ENCODE data around the gene MRPL43. TPM values are rescaled to one million over a fixed set of nuclear protein-coding genes. Genes with fewer than 3 reads are reported as not detected.

The MRPL43 gene
- total RNA-seq, 1 donor from 2014 or later, result 70.2 TPM

DNA sequence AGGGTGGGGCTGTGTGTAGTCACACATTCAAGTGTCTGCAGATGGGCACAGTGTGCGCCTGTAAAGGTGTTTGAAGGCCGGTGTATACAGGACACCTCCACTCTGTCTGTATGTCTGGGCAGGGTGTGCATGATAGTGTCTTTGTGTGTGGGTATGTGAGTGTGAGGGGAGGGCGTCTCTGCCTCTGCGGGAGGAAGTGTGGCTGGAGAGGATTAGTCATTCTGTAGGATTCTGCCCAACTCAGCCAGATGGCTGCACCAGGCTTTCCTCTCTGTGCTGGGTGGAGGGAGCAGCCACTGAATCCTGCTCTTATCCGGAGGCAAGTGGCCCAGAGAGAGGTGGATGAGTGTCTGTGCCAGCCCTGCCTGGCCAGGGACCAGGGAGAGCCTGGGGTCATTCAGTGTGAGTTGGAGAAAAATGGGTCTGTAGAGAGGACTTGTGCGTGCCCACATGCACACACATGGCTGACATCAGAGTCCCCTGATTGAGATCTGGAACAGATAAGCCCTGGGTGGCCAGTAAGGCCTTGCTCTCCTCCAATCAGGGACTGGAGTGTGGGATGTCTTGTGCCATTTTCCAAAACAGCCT, 45.4 kb upstream of the MRPL43 start:
- H3K27ac Mint-ChIP-seq, result peak overlapping the region; percentile 65
- TF ChIP-seq, protein P1, sequence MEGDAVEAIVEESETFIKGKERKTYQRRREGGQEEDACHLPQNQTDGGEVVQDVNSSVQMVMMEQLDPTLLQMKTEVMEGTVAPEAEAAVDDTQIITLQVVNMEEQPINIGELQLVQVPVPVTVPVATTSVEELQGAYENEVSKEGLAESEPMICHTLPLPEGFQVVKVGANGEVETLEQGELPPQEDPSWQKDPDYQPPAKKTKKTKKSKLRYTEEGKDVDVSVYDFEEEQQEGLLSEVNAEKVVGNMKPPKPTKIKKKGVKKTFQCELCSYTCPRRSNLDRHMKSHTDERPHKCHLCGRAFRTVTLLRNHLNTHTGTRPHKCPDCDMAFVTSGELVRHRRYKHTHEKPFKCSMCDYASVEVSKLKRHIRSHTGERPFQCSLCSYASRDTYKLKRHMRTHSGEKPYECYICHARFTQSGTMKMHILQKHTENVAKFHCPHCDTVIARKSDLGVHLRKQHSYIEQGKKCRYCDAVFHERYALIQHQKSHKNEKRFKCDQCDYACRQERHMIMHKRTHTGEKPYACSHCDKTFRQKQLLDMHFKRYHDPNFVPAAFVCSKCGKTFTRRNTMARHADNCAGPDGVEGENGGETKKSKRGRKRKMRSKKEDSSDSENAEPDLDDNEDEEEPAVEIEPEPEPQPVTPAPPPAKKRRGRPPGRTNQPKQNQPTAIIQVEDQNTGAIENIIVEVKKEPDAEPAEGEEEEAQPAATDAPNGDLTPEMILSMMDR (IDR thresholded peaks at IDR 0.05; ENCODE audit: unreplicated experiment), result no peak

DNA sequence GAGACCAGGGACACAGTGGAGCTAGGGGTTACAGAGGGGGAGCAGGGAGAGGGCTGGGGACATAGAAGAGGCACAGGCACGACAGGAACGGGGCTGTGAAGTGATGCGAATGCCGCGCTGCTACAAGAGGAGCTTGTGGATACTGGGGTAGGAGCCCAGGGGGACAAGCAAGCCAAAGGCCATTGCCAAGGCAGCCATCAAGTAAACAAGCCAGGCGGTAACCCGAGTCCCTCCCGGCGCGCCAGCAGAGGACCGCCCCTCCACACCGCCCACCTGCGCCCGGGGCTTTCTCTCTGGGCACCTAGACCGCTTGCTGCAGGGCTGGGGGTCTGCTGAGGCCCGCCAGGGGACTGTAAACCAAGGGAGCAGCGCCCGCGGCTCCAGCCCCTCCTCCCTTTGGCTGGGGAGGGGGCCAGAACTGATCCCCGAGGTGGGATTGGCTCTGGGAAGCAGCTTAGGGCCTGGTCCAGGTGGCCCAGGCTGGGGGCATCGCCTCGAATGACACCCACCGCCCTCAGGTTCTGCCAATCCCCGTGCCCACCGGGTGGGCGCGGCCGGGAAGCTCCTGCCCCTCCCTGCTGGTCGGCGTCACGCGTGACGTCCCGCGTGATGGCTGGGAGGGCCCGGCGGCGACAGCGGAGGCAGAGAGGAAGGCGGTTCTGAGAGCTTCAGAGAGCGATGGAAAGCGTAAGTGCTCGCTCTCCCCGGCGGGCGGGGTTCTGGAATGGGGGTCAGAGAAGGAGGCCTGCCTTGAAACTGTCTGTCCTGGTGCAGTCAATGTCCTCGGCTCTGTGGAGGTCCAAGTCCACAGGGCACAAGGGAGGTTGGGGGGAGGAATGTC, 44.7 kb upstream of the MRPL43 start:
- H3K27me3 Mint-ChIP-seq (ENCODE audit: low read depth), result peaks cover 12% of the 10 kb centered on the region
- peak overlapping the region; percentile 80 for H3K27ac Mint-ChIP-seq
- peaks cover 30% of the 10 kb centered on the region for H3K4me1 Mint-ChIP-seq
- TF ChIP-seq, protein P1 (IDR thresholded peaks at IDR 0.05; ENCODE audit: unreplicated experiment), result no peak
- peak overlapping the region; percentile 65 for H3K4me3 Mint-ChIP-seq
- no peaks in the 10 kb centered on the region for H3K36me3 Mint-ChIP-seq
- peak in 1 of 2 experiments; percentile 70 for DNase-seq (ENCODE audit: low spot score in 2 of 2, unreplicated experiment in 2 of 2)
- no peaks in the 10 kb centered on the region for H3K9me3 Mint-ChIP-seq

More for the DNA sequence above, 45.4 kb upstream of the MRPL43 start:
- DNase-seq (ENCODE audit: low spot score in 2 of 2, unreplicated experiment in 2 of 2), result no peak
- H3K36me3 Mint-ChIP-seq, result peaks cover 4% of the 10 kb centered on the region
- H3K9me3 Mint-ChIP-seq, result no peaks in the 10 kb centered on the region
- peaks cover 12% of the 10 kb centered on the region for H3K27me3 Mint-ChIP-seq (ENCODE audit: low read depth)
- peak overlapping the region; percentile 65 for H3K4me3 Mint-ChIP-seq
- H3K4me1 Mint-ChIP-seq, result peaks cover 25% of the 10 kb centered on the region

DNA sequence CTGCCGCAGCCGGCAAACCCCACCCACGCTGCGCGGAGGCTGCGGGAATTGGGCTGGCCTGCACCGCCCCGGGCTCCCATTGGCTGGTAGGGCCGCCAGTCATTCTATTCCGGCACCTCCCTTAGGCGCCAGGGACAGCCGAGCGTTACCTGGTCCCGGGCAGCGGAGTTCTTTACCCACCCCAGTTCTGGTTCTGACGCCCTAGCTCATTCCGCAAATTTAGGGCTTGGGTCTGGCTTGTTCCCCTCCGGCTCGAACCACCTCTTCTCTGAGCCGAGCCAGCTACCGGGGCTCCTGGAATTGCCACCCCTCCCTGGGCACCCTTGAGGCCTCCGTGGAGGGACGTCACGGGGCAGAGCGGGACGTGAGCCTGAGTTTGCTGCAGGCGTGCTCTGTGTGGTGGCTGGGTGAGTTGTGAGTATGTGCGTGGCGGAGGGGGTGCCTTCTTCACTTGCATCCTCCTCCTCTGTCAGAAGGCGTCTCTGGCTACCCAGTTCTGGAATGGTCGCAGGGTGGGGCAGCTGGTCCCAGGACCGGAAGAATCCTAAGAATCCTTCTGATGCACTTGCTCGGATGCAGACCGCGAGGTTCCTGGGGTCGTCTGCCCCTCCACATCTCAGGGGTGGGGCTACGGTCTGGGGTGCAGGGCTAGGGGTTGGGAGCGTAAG, 44.0 kb upstream of the MRPL43 start, which contains the start of the genes PDZD7 and SFXN3:
Gene PDZD7 (minus strand): TSS at position 2 of the 668 bp plus-strand sequence. CDS start 910 bp downstream, outside the sequence.
Gene SFXN3 (plus strand): TSS at position 107 of the 668 bp plus-strand sequence. CDS start 3,461 bp downstream, outside the sequence.
- Mint-ChIP-seq H3K4me1 (peaks cover 34% of the 10 kb centered on the region), H3K27me3 (ENCODE audit: low read depth) (peaks cover 12% of the 10 kb centered on the region), H3K4me3 (peak within 1 kb of the TSS; percentile 65), H3K27ac (peak within 1 kb of the TSS; percentile 80), H3K36me3 (no peaks in the 10 kb centered on the region), H3K9me3 (no peaks in the 10 kb centered on the region)
- TF ChIP-seq, protein P1 (IDR thresholded peaks at IDR 0.05; ENCODE audit: unreplicated experiment), result no peak
- DNase-seq (ENCODE audit: low spot score in 2 of 2, unreplicated experiment in 2 of 2), result peak; percentile 94 to 97

DNA sequence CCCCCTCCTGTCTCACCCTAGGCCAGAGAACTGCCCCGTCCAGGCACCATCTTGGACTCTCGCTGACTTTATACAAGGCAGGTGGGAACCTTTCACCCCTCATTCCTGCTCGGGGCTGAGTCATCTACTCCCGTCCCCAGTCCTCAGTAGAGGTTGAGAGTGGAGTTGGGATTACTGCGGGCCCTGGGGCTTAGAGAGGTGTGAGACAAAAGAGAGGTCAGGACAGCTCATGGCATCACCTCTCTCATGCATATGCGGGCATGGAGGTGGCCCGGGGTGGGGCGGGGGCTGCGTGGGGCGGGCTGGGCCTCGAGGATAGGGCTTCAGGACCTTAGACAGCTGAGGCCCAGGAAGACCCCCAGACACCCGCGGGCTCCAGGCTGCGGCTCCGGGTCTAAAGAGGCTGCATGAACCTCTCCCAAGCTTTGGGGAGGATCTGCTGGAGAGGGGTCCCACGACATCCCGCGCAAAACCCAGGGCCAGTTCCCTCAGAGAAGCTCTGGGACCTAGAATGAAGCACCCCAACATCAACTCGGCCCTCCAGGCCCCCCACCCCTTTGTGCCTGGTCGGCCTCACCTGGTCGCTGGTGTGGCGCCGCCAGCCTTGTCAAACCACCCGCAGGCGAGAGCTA, 43.3 kb upstream of the MRPL43 start:
- TF ChIP-seq, protein P1 (IDR thresholded peaks at IDR 0.05; ENCODE audit: unreplicated experiment), result no peak
- Mint-ChIP-seq H3K36me3 (no peaks in the 10 kb centered on the region), H3K4me1 (peaks cover 34% of the 10 kb centered on the region), H3K4me3 (peak overlapping the region; percentile 65), H3K27me3 (ENCODE audit: low read depth) (peaks cover 12% of the 10 kb centered on the region), H3K9me3 (no peaks in the 10 kb centered on the region), H3K27ac (no peak overlapping the region)
- no peak for DNase-seq (ENCODE audit: low spot score in 2 of 2, unreplicated experiment in 2 of 2)

Data from mesothelial cell of epicardium (in vitro differentiated cells).